HEK293 (cell line): Measurements from ENCODE around the gene STUB1.

Experiments
- BCL11A ChIP-seq: fragments of 450-650 bp; formaldehyde crosslinking; IDR thresholded peaks from 2 replicates; pipeline ENCODE4 v1.5.1; 2016; ENCODE audit warnings: low read depth, missing biosample characterization, missing genetic modification characterization
- KLF7 ChIP-seq: fragments of 450-650 bp; formaldehyde crosslinking; IDR thresholded peaks from 2 replicates; pipeline ENCODE4 v1.5.1; 2016; ENCODE audit warnings: missing biosample characterization, missing genetic modification characterization, borderline replicate concordance
- PBX3 ChIP-seq: sonication (generic); formaldehyde crosslinking; IDR thresholded peaks from 2 replicates; pipeline ENCODE4 v1.8.1; 2022; ENCODE audit warnings: mild to moderate bottlenecking, moderate library complexity, missing genetic modification reagents
- PRDM10 ChIP-seq: fragments of 450-650 bp; formaldehyde crosslinking; IDR thresholded peaks from 2 replicates; pipeline ENCODE4 v1.5.1; 2016; ENCODE audit warnings: missing biosample characterization, missing genetic modification characterization
- REST ChIP-seq: fragments of 450-650 bp; formaldehyde crosslinking; IDR thresholded peaks from 2 replicates; pipeline ENCODE4 v1.5.1; 2016; ENCODE audit warnings: missing biosample characterization, missing genetic modification characterization
- SP3 ChIP-seq: fragments of 450-650 bp; formaldehyde crosslinking; IDR thresholded peaks from 2 replicates; pipeline ENCODE4 v1.5.1; 2016; ENCODE audit warnings: missing biosample characterization, missing genetic modification characterization
- ZBTB21 ChIP-seq: fragments of 450-650 bp; formaldehyde crosslinking; IDR thresholded peaks from 2 replicates; pipeline ENCODE4 v1.5.1; 2017; ENCODE audit warnings: missing biosample characterization, missing genetic modification characterization
- ZNF10 ChIP-seq: fragments of 450-650 bp; formaldehyde crosslinking; IDR thresholded peaks from 2 replicates; pipeline ENCODE4 v1.5.1; 2017; ENCODE audit warnings: missing biosample characterization, missing genetic modification characterization
- ZNF140 ChIP-seq: fragments of 450-650 bp; formaldehyde crosslinking; IDR thresholded peaks from 2 replicates; pipeline ENCODE4 v1.5.1; 2016; ENCODE audit warnings: missing biosample characterization, missing genetic modification characterization
- ZNF148 ChIP-seq: fragments of 450-650 bp; formaldehyde crosslinking; IDR thresholded peaks from 2 replicates; pipeline ENCODE4 v1.5.0; 2017; ENCODE audit warnings: missing biosample characterization, missing genetic modification characterization, borderline replicate concordance
- ZNF16 ChIP-seq: fragments of 450-650 bp; formaldehyde crosslinking; IDR thresholded peaks from 2 replicates; pipeline ENCODE4 v1.5.1; 2016; ENCODE audit warnings: low read depth, missing biosample characterization, missing genetic modification characterization
- ZNF174 ChIP-seq: fragments of 450-650 bp; formaldehyde crosslinking; IDR thresholded peaks from 2 replicates; pipeline ENCODE4 v1.5.0; 2017; ENCODE audit warnings: missing biosample characterization, mild to moderate bottlenecking, missing genetic modification characterization
- ZNF2 ChIP-seq: fragments of 450-650 bp; formaldehyde crosslinking; IDR thresholded peaks from 2 replicates; pipeline ENCODE4 v1.5.1; 2016; ENCODE audit warnings: missing biosample characterization, missing genetic modification characterization
- ZNF311 ChIP-seq: fragments of 450-650 bp; formaldehyde crosslinking; IDR thresholded peaks from 2 replicates; pipeline ENCODE4 v1.5.1; 2017; ENCODE audit warnings: missing biosample characterization, missing genetic modification characterization, borderline replicate concordance
- ZNF341 ChIP-seq: fragments of 450-650 bp; formaldehyde crosslinking; IDR thresholded peaks from 2 replicates; pipeline ENCODE4; 2016; ENCODE audit warnings: low read depth, missing biosample characterization, missing genetic modification characterization
- ZNF404 ChIP-seq: fragments of 450-650 bp; formaldehyde crosslinking; IDR thresholded peaks from 2 replicates; pipeline ENCODE4 v1.5.1; 2017; ENCODE audit warnings: missing biosample characterization, missing genetic modification characterization
- ZNF488 ChIP-seq: fragments of 450-650 bp; formaldehyde crosslinking; IDR thresholded peaks from 2 replicates; pipeline ENCODE4 v1.5.1; 2016; ENCODE audit warnings: missing biosample characterization, missing genetic modification characterization
- ZNF548 ChIP-seq: fragments of 450-650 bp; formaldehyde crosslinking; IDR thresholded peaks from 2 replicates; pipeline ENCODE4 v1.5.1; 2016; ENCODE audit warnings: missing biosample characterization, missing genetic modification characterization
- ZNF670 ChIP-seq: fragments of 450-650 bp; formaldehyde crosslinking; IDR thresholded peaks from 2 replicates; pipeline ENCODE4 v1.5.1; 2016; ENCODE audit warnings: missing biosample characterization, missing genetic modification characterization, low read depth
- ZNF768 ChIP-seq: fragments of 450-650 bp; formaldehyde crosslinking; IDR thresholded peaks from 2 replicates; pipeline ENCODE4 v1.5.1; 2018; ENCODE audit warnings: missing biosample characterization, mild to moderate bottlenecking, missing genetic modification characterization
- ZNF830 ChIP-seq: fragments of 450-650 bp; IDR thresholded peaks from 2 replicates; pipeline ENCODE4 v1.5.0; 2018; ENCODE audit warnings: missing biosample characterization, missing genetic modification characterization, low read depth, mild to moderate bottlenecking, moderate library complexity
- ZSCAN18 ChIP-seq: fragments of 450-650 bp; formaldehyde crosslinking; IDR thresholded peaks from 2 replicates; pipeline ENCODE4 v1.5.1; 2016; ENCODE audit warnings: missing biosample characterization, missing genetic modification characterization
- TF ChIP-seq, protein P1 (sequence below): fragments of 450-650 bp; formaldehyde crosslinking; IDR thresholded peaks from 2 replicates; pipeline ENCODE4 v1.5.1; 2016; ENCODE audit warnings: missing biosample characterization, missing genetic modification characterization, low read depth

STUB1 gene

GRCh38 chr16:679814-680624 lies at the start of gene STUB1 (continued):
- no peak for TF ChIP-seq ZNF404 (tag by site-specific recombination)
- TF ChIP-seq REST (tag by site-specific recombination): no peak
- peak; percentile 97 for TF ChIP-seq ZNF341 (tag by site-specific recombination)
- no peak for TF ChIP-seq ZNF548 (tag by site-specific recombination)
- TF ChIP-seq ZSCAN18: no peak
- TF ChIP-seq ZNF148 (tag by site-specific recombination): no peak
- no peak for TF ChIP-seq ZNF768 (tag by site-specific recombination)
- TF ChIP-seq ZNF830 (tag by site-specific recombination): no peak
- peak; percentile 96 for TF ChIP-seq PRDM10 (tag by site-specific recombination)
- TF ChIP-seq, protein P1, sequence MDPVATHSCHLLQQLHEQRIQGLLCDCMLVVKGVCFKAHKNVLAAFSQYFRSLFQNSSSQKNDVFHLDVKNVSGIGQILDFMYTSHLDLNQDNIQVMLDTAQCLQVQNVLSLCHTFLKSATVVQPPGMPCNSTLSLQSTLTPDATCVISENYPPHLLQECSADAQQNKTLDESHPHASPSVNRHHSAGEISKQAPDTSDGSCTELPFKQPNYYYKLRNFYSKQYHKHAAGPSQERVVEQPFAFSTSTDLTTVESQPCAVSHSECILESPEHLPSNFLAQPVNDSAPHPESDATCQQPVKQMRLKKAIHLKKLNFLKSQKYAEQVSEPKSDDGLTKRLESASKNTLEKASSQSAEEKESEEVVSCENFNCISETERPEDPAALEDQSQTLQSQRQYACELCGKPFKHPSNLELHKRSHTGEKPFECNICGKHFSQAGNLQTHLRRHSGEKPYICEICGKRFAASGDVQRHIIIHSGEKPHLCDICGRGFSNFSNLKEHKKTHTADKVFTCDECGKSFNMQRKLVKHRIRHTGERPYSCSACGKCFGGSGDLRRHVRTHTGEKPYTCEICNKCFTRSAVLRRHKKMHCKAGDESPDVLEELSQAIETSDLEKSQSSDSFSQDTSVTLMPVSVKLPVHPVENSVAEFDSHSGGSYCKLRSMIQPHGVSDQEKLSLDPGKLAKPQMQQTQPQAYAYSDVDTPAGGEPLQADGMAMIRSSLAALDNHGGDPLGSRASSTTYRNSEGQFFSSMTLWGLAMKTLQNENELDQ (tag by site-specific recombination): no peak
- no peak for TF ChIP-seq ZNF16
- 0 out of 2 replicates have a peak, but pooled peaks have one; percentile 24 for TF ChIP-seq KLF7 (tag by site-specific recombination)
- TF ChIP-seq PBX3 (CRISPR knock-in tag): no peak
- no peak for TF ChIP-seq ZNF140 (tag by site-specific recombination)
- no peak for TF ChIP-seq BCL11A (tag by site-specific recombination)
- TF ChIP-seq ZNF174: no peak
- no peak for TF ChIP-seq ZNF311
- no peak for TF ChIP-seq ZBTB21 (tag by site-specific recombination)
- no peak for TF ChIP-seq ZNF488 (tag by site-specific recombination)
- TF ChIP-seq ZNF2 (tag by site-specific recombination): no peak
- TF ChIP-seq ZNF670 (tag by site-specific recombination): no peak
- TF ChIP-seq SP3 (tag by site-specific recombination): no peak; the same call in none of the 2 replicates
- no peak for TF ChIP-seq ZNF10 (tag by site-specific recombination)
